ENCODE results near the gene NGLY1. TPM values are rescaled to one million over a fixed set of nuclear protein-coding genes. Genes with fewer than 3 reads are reported as not detected.

NGLY1 gene
- total RNA-seq, 1 donor from 2014 or later: 31.7 TPM

- intact Hi-C loops (cut with DNase I): no loop called here
- H3K4me1 ChIP-seq: no peaks in the 10 kb centered on the region
- TF ChIP-seq POLR2AphosphoS5 (IDR thresholded peaks at IDR 0.05; ENCODE audit: insufficient read depth in 1 of 2, low read depth in 1 of 2) (no peak), POLR2A (IDR thresholded peaks at IDR 0.05) (no peak), CTCF (IDR thresholded peaks at IDR 0.05) (no peak)
- no peak for DNase-seq (ENCODE audit: extremely low spot score in 2 of 2)
- no peaks in the 10 kb centered on the region for H3K9me3 ChIP-seq
- no peaks in the 10 kb centered on the region for H3K36me3 ChIP-seq
- H3K27ac ChIP-seq: no peak overlapping the region
- H3K4me3 ChIP-seq: no peak overlapping the region
- no peaks in the 10 kb centered on the region for H3K27me3 ChIP-seq
Observed at GRCh38 chr3:25823314-25823713, 40.1 kb upstream of the NGLY1 start.

- intact Hi-C loops (cut with DNase I): no loop called here
- Histone ChIP-seq H3K9me3 (no peaks in the 10 kb centered on the region), H3K36me3 (no peaks in the 10 kb centered on the region), H3K4me1 (no peaks in the 10 kb centered on the region), H3K27ac (no peak overlapping the region), H3K27me3 (no peaks in the 10 kb centered on the region), H3K4me3 (no peak overlapping the region)
- TF ChIP-seq POLR2AphosphoS5 (IDR thresholded peaks at IDR 0.05; ENCODE audit: insufficient read depth in 1 of 2, low read depth in 1 of 2) (no peak), CTCF (IDR thresholded peaks at IDR 0.05) (no peak), POLR2A (IDR thresholded peaks at IDR 0.05) (no peak)
- DNase-seq (ENCODE audit: extremely low spot score in 2 of 2): no peak
Observed at GRCh38 chr3:25821746-25822573, 38.7 kb upstream of the NGLY1 start.

GRCh38 chr3:25820816-25821486, 37.7 kb upstream of the NGLY1 start:
- no peak for DNase-seq (ENCODE audit: extremely low spot score in 2 of 2)
- Histone ChIP-seq H3K9me3 (no peaks in the 10 kb centered on the region), H3K4me1 (no peaks in the 10 kb centered on the region), H3K4me3 (no peak overlapping the region), H3K27me3 (no peaks in the 10 kb centered on the region), H3K36me3 (no peaks in the 10 kb centered on the region), H3K27ac (no peak overlapping the region)
- TF ChIP-seq CTCF (IDR thresholded peaks at IDR 0.05) (no peak), POLR2AphosphoS5 (IDR thresholded peaks at IDR 0.05; ENCODE audit: insufficient read depth in 1 of 2, low read depth in 1 of 2) (no peak)
- intact Hi-C loops (cut with DNase I): no loop called here

GRCh38 chr3:25820366-25820765, 37.1 kb upstream of the NGLY1 start:
- Histone ChIP-seq H3K4me1 (no peaks in the 10 kb centered on the region), H3K27ac (no peak overlapping the region), H3K36me3 (no peaks in the 10 kb centered on the region), H3K9me3 (no peaks in the 10 kb centered on the region), H3K4me3 (no peak overlapping the region), H3K27me3 (no peaks in the 10 kb centered on the region)
- TF ChIP-seq CTCF (IDR thresholded peaks at IDR 0.05) (no peak), POLR2AphosphoS5 (IDR thresholded peaks at IDR 0.05; ENCODE audit: insufficient read depth in 1 of 2, low read depth in 1 of 2) (no peak), POLR2A (IDR thresholded peaks at IDR 0.05) (no peak)
- no peak for DNase-seq (ENCODE audit: extremely low spot score in 2 of 2)
- intact Hi-C loops (cut with DNase I): no loop called here

GRCh38 chr3:25818335-25818734, 35.1 kb upstream of the NGLY1 start:
- Histone ChIP-seq H3K27ac (no peak overlapping the region), H3K4me3 (no peak overlapping the region), H3K27me3 (no peaks in the 10 kb centered on the region), H3K4me1 (no peaks in the 10 kb centered on the region), H3K36me3 (no peaks in the 10 kb centered on the region), H3K9me3 (no peaks in the 10 kb centered on the region)
- TF ChIP-seq CTCF (IDR thresholded peaks at IDR 0.05): no peak
- no peak for TF ChIP-seq POLR2A (IDR thresholded peaks at IDR 0.05)
- intact Hi-C loops (cut with DNase I): no loop called here
- no peak for DNase-seq (ENCODE audit: extremely low spot score in 2 of 2)
